Right kidney (tissue), 1 donor: Measurements from ENCODE around the gene OR2F1.

ENCODE experiments used
- DNase-seq: peaks from one replicate; pipeline ENCODE4 v3.0.0-alpha.2; 2016

OR2F1 gene

GRCh38 chr7:143953421-143953820, 1.2 kb upstream of the OR2F1 start:
- no peak for DNase-seq

GRCh38 chr7:143954135-143954534, 509 bp upstream of the OR2F1 start:
- DNase-seq: no peak

- DNase-seq: no peak
Measured at GRCh38 chr7:143958781-143959180, 4.1 kb downstream of the OR2F1 start.

GRCh38 chr7:143960813-143961610, 6.4 kb downstream of the OR2F1 start:
- no peak for DNase-seq

- DNase-seq: no peak
Measured at GRCh38 chr7:143965280-143965679, 10.6 kb downstream of the OR2F1 start.

- no peak for DNase-seq
Measured at GRCh38 chr7:143967398-143967797, 12.8 kb downstream of the OR2F1 start.

- DNase-seq: no peak
Measured at GRCh38 chr7:143973870-143974416, 19.3 kb downstream of the OR2F1 start.

- DNase-seq: no peak
Measured at GRCh38 chr7:143974459-143974858, 19.8 kb downstream of the OR2F1 start.

GRCh38 chr7:143975617-143976016, 21.0 kb downstream of the OR2F1 start:
- DNase-seq: no peak

- DNase-seq: no peak
Measured at GRCh38 chr7:143978585-143978984, 23.9 kb downstream of the OR2F1 start.

GRCh38 chr7:143979359-143979758, 24.7 kb downstream of the OR2F1 start:
- DNase-seq: no peak

- no peak for DNase-seq
Measured at GRCh38 chr7:143979998-143980397, 25.4 kb downstream of the OR2F1 start.

- no peak for DNase-seq
Measured at GRCh38 chr7:143980746-143981510, 26.3 kb downstream of the OR2F1 start.

- DNase-seq: no peak
Measured at GRCh38 chr7:143983960-143984359, 29.3 kb downstream of the OR2F1 start.

- DNase-seq: no peak
Measured at GRCh38 chr7:143987513-143987912, 32.9 kb downstream of the OR2F1 start.

- no peak for DNase-seq
Measured at GRCh38 chr7:143988976-143989745, 34.5 kb downstream of the OR2F1 start.

GRCh38 chr7:143992670-143993069, 38.0 kb downstream of the OR2F1 start:
- DNase-seq: no peak

GRCh38 chr7:143993924-143994323, 39.3 kb downstream of the OR2F1 start:
- DNase-seq: no peak

- DNase-seq: no peak
Measured at GRCh38 chr7:144000020-144000419, 45.4 kb downstream of the OR2F1 start, which contains the start of gene OR6B1. OR6B1 (plus strand) TSS chr7:144000320; CDS start chr7:144003997, 3,677 bp downstream.

GRCh38 chr7:144001543-144001942, 46.9 kb downstream of the OR2F1 start:
- no peak for DNase-seq

GRCh38 chr7:144004703-144005102, 50.1 kb downstream of the OR2F1 start:
- DNase-seq: no peak

- DNase-seq: no peak
Measured at GRCh38 chr7:144006029-144006691, 51.5 kb downstream of the OR2F1 start.
